Peyer's patch (tissue), 4 donors: Measurements from ENCODE around the gene VARS1.
"Not testable (repeated sequence)": the region's sequence is repeated elsewhere in the genome, so short reads cannot be mapped to it uniquely, and the experiment has no call there.

ENCODE experiments used
- POLR2A ChIP-seq, 2 donors: fragments of 450-650 bp; IDR thresholded peaks; one replicate each; pipeline ENCODE4 v1.5.1; 2017; ENCODE audit warnings: antibody characterized with exemption in 2 of 2, mild to moderate bottlenecking in 2 of 2, moderate library complexity in 2 of 2
- TF ChIP-seq, protein P1 (sequence below), 6 experiments: fragments of 450-650 bp in 4 of 6; fragments of 200-600 bp in 2 of 6; sonication (generic) in 1 of 6; IDR thresholded peaks; one replicate each; pipeline ENCODE4 v1.5.1; 2017 to 2019; ENCODE audit warnings: antibody characterized with exemption in 6 of 6, mild to moderate bottlenecking in 3 of 6, moderate library complexity in 1 of 6

DNA sequence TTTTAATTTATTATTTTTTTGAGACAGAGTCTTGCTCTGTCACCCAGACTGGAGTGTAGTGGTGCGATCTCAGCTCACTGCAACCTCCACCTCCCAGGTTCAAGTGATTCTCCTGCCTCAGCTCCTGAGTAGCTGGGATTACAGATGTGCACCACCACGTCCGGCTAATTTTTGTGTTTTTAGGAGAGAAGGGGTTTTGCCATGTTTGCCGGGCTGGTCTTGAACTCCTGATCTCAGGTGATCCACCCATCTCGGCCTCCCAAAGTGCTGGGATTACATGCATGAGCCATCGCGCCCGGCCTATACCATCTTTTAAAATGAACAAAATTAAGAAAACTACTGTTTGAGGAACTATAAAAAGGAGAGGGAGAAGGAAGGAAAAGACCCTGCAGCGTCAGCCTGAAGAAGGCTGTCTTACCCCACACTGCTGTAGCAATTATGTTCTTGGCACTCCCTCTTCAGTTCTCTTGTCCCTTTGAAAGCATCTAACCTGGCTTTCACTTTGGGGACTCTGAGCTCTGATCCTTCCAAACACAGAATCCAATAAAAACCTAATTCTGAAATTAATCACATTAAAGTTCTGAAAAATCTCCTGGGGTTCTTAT, 28.1 kb upstream of the VARS1 start:
- TF ChIP-seq, protein P1, sequence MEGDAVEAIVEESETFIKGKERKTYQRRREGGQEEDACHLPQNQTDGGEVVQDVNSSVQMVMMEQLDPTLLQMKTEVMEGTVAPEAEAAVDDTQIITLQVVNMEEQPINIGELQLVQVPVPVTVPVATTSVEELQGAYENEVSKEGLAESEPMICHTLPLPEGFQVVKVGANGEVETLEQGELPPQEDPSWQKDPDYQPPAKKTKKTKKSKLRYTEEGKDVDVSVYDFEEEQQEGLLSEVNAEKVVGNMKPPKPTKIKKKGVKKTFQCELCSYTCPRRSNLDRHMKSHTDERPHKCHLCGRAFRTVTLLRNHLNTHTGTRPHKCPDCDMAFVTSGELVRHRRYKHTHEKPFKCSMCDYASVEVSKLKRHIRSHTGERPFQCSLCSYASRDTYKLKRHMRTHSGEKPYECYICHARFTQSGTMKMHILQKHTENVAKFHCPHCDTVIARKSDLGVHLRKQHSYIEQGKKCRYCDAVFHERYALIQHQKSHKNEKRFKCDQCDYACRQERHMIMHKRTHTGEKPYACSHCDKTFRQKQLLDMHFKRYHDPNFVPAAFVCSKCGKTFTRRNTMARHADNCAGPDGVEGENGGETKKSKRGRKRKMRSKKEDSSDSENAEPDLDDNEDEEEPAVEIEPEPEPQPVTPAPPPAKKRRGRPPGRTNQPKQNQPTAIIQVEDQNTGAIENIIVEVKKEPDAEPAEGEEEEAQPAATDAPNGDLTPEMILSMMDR (IDR thresholded peaks at IDR 0.05) = not testable (repeated sequence)
- TF ChIP-seq POLR2A (IDR thresholded peaks at IDR 0.05) = not testable (repeated sequence)
